Adrenal gland (tissue), 12 donors: ENCODE measurements around the gene MYPN. TPM values are rescaled to one million over a fixed set of nuclear protein-coding genes. Genes with fewer than 3 reads are reported as not detected.
A peak's percentile ranks its signal among the peaks of the same experiment; 100 is the strongest.
"Not testable (repeated sequence)": the region's sequence is repeated elsewhere in the genome, so short reads cannot be mapped to it uniquely, and the experiment has no call there.

ENCODE experiments used
- DNase-seq, 7 donors: peaks; one replicate each; pipeline ENCODE4 v3.0.0-alpha.2; 2019 to 2020
- H3K27ac ChIP-seq, 5 donors: fragments of 200-600 bp; sonication (generic) in 4 of 5; 1 replicate in 3 of 5; 2 replicates in 2 of 5; pipeline versions ENCODE4 v1.5.1 to v1.8.0; 2016 to 2020; ENCODE audit warnings: mild to moderate bottlenecking in 1 of 5
- H3K27me3 ChIP-seq: fragments of 200-600 bp; 2 replicates; pipeline ENCODE4 v1.8.0; 2021
- H3K36me3 ChIP-seq, 2 donors: fragments of 200-600 bp; replicated peaks in 1 of 2; 1 replicate in 1 of 2; 2 replicates in 1 of 2; pipeline versions ENCODE4 v1.5.1 to v1.8.0; 2018 to 2022
- H3K4me1 ChIP-seq, 2 donors: fragments of 200-600 bp; replicated peaks in 1 of 2; 1 replicate in 1 of 2; 2 replicates in 1 of 2; pipeline versions ENCODE4 v1.5.1 to v1.8.0; 2018 to 2021
- H3K4me3 ChIP-seq, 4 donors: fragments of 200-600 bp; sonication (generic) in 3 of 4; one replicate each; pipeline ENCODE4 v1.5.1; 2016 to 2018
- H3K9me3 ChIP-seq, 3 donors: fragments of 200-600 bp; sonication (generic) in 1 of 3; replicated peaks in 1 of 3; 1 replicate in 2 of 3; 2 replicates in 1 of 3; pipeline versions ENCODE4 v1.5.1 to v1.8.0; 2016 to 2021
- POLR2A ChIP-seq, 2 donors: fragments of 450-650 bp; IDR thresholded peaks; one replicate each; pipeline ENCODE4 v1.6.1; 2017; ENCODE audit warnings: antibody characterized with exemption in 2 of 2, mild to moderate bottlenecking in 2 of 2, moderate library complexity in 1 of 2
- WGBS, 4 donors: extraction: QIAGEN DNeasy Blood & Tissue Kit in 2 of 4; methylation state at CpG; one replicate each; pipeline versions ENCODE4 v1.1.5 to v1.1.7; 2013 to 2017; 5-methylcytosine and 5-hydroxymethylcytosine counted together
- intact Hi-C, 2 donors: fragments of 100-400 bp; cut with DNase I; formaldehyde crosslinking; loops; one replicate each; pipeline versions ENCODE4 v1.14.1 to v1.15.0; 2022 to 2023
- polyA plus RNA-seq, 3 donors: library from polyadenylated mRNA; stranded (reverse); fragments of 200-250 nt in 2 of 3; fragments of 350-450 nt in 1 of 3; fragmentation: Illumina TruSeq in 1 of 3; extraction: RNeasy Lipid Tissue Mini Kit (QIAGEN cat#74804) in 1 of 3; gene quantifications; one replicate each; pipeline ENCODE4 v1.2.3, GENCODE V29; 2013 to 2014
- total RNA-seq, 9 donors: library from RNA; depleted of rRNA in 4 of 9; stranded (reverse); fragments of >200 nt in 4 of 9; fragments of 120-200 nt in 1 of 9; fragmentation: NEBNext Ultra II Directional in 1 of 9; extraction: Animal tissue kit (Norgen Biotek cat#: 25700) in 1 of 9; gene quantifications; one replicate each; pipeline versions ENCODE4 v1.1.0 to v1.2.4, GENCODE V29; 2013 to 2023
- TF ChIP-seq, protein P1 (sequence below), 6 experiments: fragments of 450-650 bp in 4 of 6; fragments of 200-600 bp in 2 of 6; sonication (generic) in 1 of 6; IDR thresholded peaks; 1 replicate in 5 of 6; 2 replicates in 1 of 6; pipeline versions ENCODE4 v1.5.1 to v1.8.0; 2016 to 2021; ENCODE audit warnings: antibody characterized with exemption in 6 of 6, mild to moderate bottlenecking in 2 of 6, moderate library complexity in 1 of 6
- donor health status: healthy with polysubstance abuse.
- donor health status: Bipolar disorder and iron deficiency.
- donor health status: DM: yes; HTN: yes; CAD: no.
- donor health status: DM: no; HTN: no; CAD: no.
- donor health status: DM: no; HTN: no; CAD: no.
- donor health status: DM: yes; HTN: yes; CAD: no.

MYPN gene
- total and polyA plus RNA-seq, 12 donors: 0.10 to 1.9 (median 0.31) TPM; not detected in 2

- DNase-seq: peak in 6 of 7 donors; percentile 43 to 86 (median 67)
- Histone ChIP-seq H3K4me1 (peaks cover 29 to 37% of the 10 kb centered on the region in 2 donors), H3K4me3 (no peak overlapping the region), H3K27ac (peak overlapping the region in 2 of 5 donors; percentile 1 to 88), H3K36me3 (no peaks in the 10 kb centered on the region), H3K9me3 (no peaks in the 10 kb centered on the region), H3K27me3 (no peaks in the 10 kb centered on the region)
- WGBS, 4 donors: 45 to 55% (median 52%) methylated on average over 11 of the region's 11 CpGs
- TF ChIP-seq, protein P1, sequence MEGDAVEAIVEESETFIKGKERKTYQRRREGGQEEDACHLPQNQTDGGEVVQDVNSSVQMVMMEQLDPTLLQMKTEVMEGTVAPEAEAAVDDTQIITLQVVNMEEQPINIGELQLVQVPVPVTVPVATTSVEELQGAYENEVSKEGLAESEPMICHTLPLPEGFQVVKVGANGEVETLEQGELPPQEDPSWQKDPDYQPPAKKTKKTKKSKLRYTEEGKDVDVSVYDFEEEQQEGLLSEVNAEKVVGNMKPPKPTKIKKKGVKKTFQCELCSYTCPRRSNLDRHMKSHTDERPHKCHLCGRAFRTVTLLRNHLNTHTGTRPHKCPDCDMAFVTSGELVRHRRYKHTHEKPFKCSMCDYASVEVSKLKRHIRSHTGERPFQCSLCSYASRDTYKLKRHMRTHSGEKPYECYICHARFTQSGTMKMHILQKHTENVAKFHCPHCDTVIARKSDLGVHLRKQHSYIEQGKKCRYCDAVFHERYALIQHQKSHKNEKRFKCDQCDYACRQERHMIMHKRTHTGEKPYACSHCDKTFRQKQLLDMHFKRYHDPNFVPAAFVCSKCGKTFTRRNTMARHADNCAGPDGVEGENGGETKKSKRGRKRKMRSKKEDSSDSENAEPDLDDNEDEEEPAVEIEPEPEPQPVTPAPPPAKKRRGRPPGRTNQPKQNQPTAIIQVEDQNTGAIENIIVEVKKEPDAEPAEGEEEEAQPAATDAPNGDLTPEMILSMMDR (IDR thresholded peaks at IDR 0.05): peak; percentile 63 to 84 (median 78)
- TF ChIP-seq POLR2A (IDR thresholded peaks at IDR 0.05): no peak
- intact Hi-C loops: loop anchor here in 1 of 2 donors (5.0 kb wide), 2 partner anchors 74 to 299 kb away; no protein-coding TSS in a partner anchor
These were observed 47.3 kb downstream of the MYPN start for GRCh38 chr10:68156373-68157185.

GRCh38 chr10:68157522-68157921 lies 48.2 kb downstream of the MYPN start:
- not testable (repeated sequence) for H3K36me3 ChIP-seq, H3K27me3 ChIP-seq, H3K4me3 ChIP-seq, H3K9me3 ChIP-seq
- WGBS, 4 donors: 83 to 89% (median 84%) methylated on average over 7 of the region's 7 CpGs
- peak in 1 of 7 donors; percentile 17 for DNase-seq
- peak overlapping the region in 2 of 5 donors; percentile 1 to 68 for H3K27ac ChIP-seq
- intact Hi-C loops: loop anchor here in 1 of 2 donors (5.0 kb wide), 2 partner anchors 75 to 300 kb away; no protein-coding TSS in a partner anchor
- H3K4me1 ChIP-seq: peaks cover 29 to 37% of the 10 kb centered on the region in 2 donors

GRCh38 chr10:68158031-68158430 lies 48.7 kb downstream of the MYPN start:
- Histone ChIP-seq H3K4me1 (peaks cover 27 to 36% of the 10 kb centered on the region in 2 donors), H3K36me3 (no peaks in the 10 kb centered on the region), H3K4me3 (no peak overlapping the region), H3K27ac (peak overlapping the region in 1 of 5 donors; percentile 68), H3K9me3 (no peaks in the 10 kb centered on the region), H3K27me3 (no peaks in the 10 kb centered on the region)
- TF ChIP-seq, protein P1 (IDR thresholded peaks at IDR 0.05): no peak
- TF ChIP-seq POLR2A (IDR thresholded peaks at IDR 0.05): no peak
- DNase-seq: peak in 4 of 7 donors; percentile 34 to 56 (median 44)
- WGBS, 4 donors: 53 to 75% (median 58%) methylated on average over 7 of the region's 7 CpGs
- intact Hi-C loops: loop anchor here in 1 of 2 donors (5.0 kb wide), 2 partner anchors 76 to 301 kb away; no protein-coding TSS in a partner anchor

DNA sequence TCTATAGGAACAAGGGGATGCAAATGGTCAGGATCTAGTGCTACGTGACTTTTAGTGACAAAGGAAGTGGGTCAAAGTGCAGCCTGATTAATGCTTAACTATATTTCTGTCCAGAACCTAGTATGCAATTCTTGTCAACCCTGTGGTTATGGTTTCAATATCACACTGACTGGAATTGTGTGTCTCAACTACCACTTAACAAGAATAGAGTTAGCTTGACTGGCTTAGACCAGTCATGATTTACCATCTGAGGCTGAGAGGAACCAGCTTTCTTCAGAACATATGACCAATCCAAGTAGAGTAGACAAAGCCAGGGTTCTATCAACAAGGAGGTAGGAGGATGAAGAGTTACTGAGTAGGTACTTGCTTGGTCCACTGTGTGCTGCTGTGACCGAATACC lies 54.4 kb downstream of the MYPN start:
- Histone ChIP-seq H3K4me1 (peaks cover 12 to 17% of the 10 kb centered on the region in 2 donors), H3K36me3 (no peaks in the 10 kb centered on the region), H3K9me3 (no peaks in the 10 kb centered on the region), H3K27ac (no peak overlapping the region), H3K4me3 (no peak overlapping the region), H3K27me3 (no peaks in the 10 kb centered on the region)
- intact Hi-C loops: loop anchor here in 1 of 2 donors (10.0 kb wide), 1 partner anchor 79 kb away; no protein-coding TSS in a partner anchor
- 46 to 96% (median 62%) methylated on average over 2 of the region's 2 CpGs for WGBS, 4 donors
- TF ChIP-seq, protein P1 (IDR thresholded peaks at IDR 0.05): no peak
- TF ChIP-seq POLR2A (IDR thresholded peaks at IDR 0.05): no peak
- no peak for DNase-seq
